HEK293 (cell line): ENCODE data around the gene FAM151B.

Source experiments
- CTCF ChIA-PET: fragments of 350-600 bp; formaldehyde crosslinking; extraction: SDS; loops from one replicate; lab custom pipeline; 2021; ENCODE audit warnings: antibody characterized with exemption; lab: Yijun Ruan, JAX
- POLR2A ChIA-PET: fragments of 300-600 bp; formaldehyde crosslinking; extraction: SDS; loops from one replicate; lab custom pipeline; 2020; ENCODE audit warnings: antibody characterized with exemption, inconsistent platforms; lab: Yijun Ruan, JAX
- H3K27ac ChIP-seq: fragments of 200-500 bp; sonication (Bioruptor generic); 2 replicates; pipeline ENCODE4 v1.5.1; 2014; ENCODE audit warnings: low read depth, low read length, control low read depth, inconsistent platforms; ENCODE audit errors: extremely low read depth
- H3K36me3 ChIP-seq, 2 experiments: fragments of 200-500 bp in 1 of 2; sonication (Bioruptor generic) in 1 of 2; 1 replicate in 1 of 2; 2 replicates in 1 of 2; pipeline ENCODE4 v1.5.1; 2014 to 2017; ENCODE audit warnings: inconsistent platforms in 2 of 2, low read length in 2 of 2; ENCODE audit not compliant: control insufficient read depth in 2 of 2, insufficient read depth in 1 of 2
- H3K4me1 ChIP-seq: fragments of 200-500 bp; sonication (Bioruptor generic); 2 replicates; pipeline ENCODE4 v1.5.1; 2014; ENCODE audit warnings: mild to moderate bottlenecking, low read length, inconsistent platforms; ENCODE audit not compliant: control insufficient read depth, insufficient read depth
- H3K4me3 ChIP-seq: 2 replicates; pipeline ENCODE4 v1.5.1; 2011; ENCODE audit warnings: low read depth, mild to moderate bottlenecking, control low read depth, low read length, moderate library complexity
- H3K9me3 ChIP-seq: fragments of 200-500 bp; sonication (Bioruptor generic); 2 replicates; pipeline ENCODE4 v1.5.1; 2014; ENCODE audit warnings: low read depth, low read length, inconsistent platforms; ENCODE audit not compliant: control insufficient read depth, insufficient read depth
- BCL6B ChIP-seq: fragments of 450-650 bp; formaldehyde crosslinking; IDR thresholded peaks from 2 replicates; pipeline ENCODE4 v1.5.1; 2017; ENCODE audit warnings: missing biosample characterization, missing genetic modification characterization
- FEZF1 ChIP-seq: fragments of 450-650 bp; formaldehyde crosslinking; IDR thresholded peaks from 2 replicates; pipeline ENCODE4 v1.5.1; 2016; ENCODE audit warnings: missing biosample characterization, missing genetic modification characterization
- GLIS1 ChIP-seq: fragments of 450-650 bp; formaldehyde crosslinking; IDR thresholded peaks from 2 replicates; pipeline ENCODE4 v1.5.1; 2016; ENCODE audit warnings: missing biosample characterization, missing genetic modification characterization
- GLIS2 ChIP-seq: fragments of 450-650 bp; formaldehyde crosslinking; IDR thresholded peaks from 2 replicates; pipeline ENCODE4 v1.5.1; 2016; ENCODE audit warnings: missing biosample characterization, missing genetic modification characterization
- HIC1 ChIP-seq: fragments of 450-650 bp; formaldehyde crosslinking; IDR thresholded peaks from 2 replicates; pipeline ENCODE4 v1.5.1; 2016; ENCODE audit warnings: missing biosample characterization, missing genetic modification characterization
- HOXC10 ChIP-seq: sonication (generic); formaldehyde crosslinking; IDR thresholded peaks from 2 replicates; pipeline ENCODE4 v1.8.1; 2023; ENCODE audit warnings: mild to moderate bottlenecking, missing genetic modification reagents
- MYNN ChIP-seq: fragments of 450-650 bp; formaldehyde crosslinking; IDR thresholded peaks from 2 replicates; pipeline ENCODE4 v1.5.1; 2016; ENCODE audit warnings: missing biosample characterization, missing genetic modification characterization, borderline replicate concordance
- MZF1 ChIP-seq: fragments of 450-650 bp; formaldehyde crosslinking; IDR thresholded peaks from 2 replicates; pipeline ENCODE4 v1.5.1; 2017; ENCODE audit warnings: missing biosample characterization, missing genetic modification characterization, borderline replicate concordance
- OVOL3 ChIP-seq: fragments of 450-650 bp; formaldehyde crosslinking; IDR thresholded peaks from 2 replicates; pipeline ENCODE4 v1.5.1; 2016; ENCODE audit warnings: missing biosample characterization, missing genetic modification characterization
- ZBTB1 ChIP-seq: fragments of 450-650 bp; formaldehyde crosslinking; IDR thresholded peaks from 2 replicates; pipeline ENCODE4 v1.5.1; 2016; ENCODE audit warnings: missing biosample characterization, missing genetic modification characterization
- ZBTB26 ChIP-seq: fragments of 450-650 bp; formaldehyde crosslinking; optimal IDR thresholded peaks from 2 replicates; pipeline ENCODE3; 2016; ENCODE audit warnings: missing biosample characterization, mild to moderate bottlenecking, missing genetic modification characterization
- ZBTB7A ChIP-seq: fragments of 450-650 bp; formaldehyde crosslinking; IDR thresholded peaks from 2 replicates; pipeline ENCODE4 v1.5.1; 2016; ENCODE audit warnings: low read depth, missing biosample characterization, missing genetic modification characterization
- ZIC2 ChIP-seq: fragments of 450-650 bp; formaldehyde crosslinking; IDR thresholded peaks from 2 replicates; pipeline ENCODE4 v1.5.1; 2016; ENCODE audit warnings: missing biosample characterization, missing genetic modification characterization
- ZNF155 ChIP-seq: fragments of 450-650 bp; formaldehyde crosslinking; IDR thresholded peaks from 2 replicates; pipeline ENCODE4 v1.5.1; 2016; ENCODE audit warnings: missing biosample characterization, missing genetic modification characterization
- ZNF16 ChIP-seq: fragments of 450-650 bp; formaldehyde crosslinking; IDR thresholded peaks from 2 replicates; pipeline ENCODE4 v1.5.1; 2016; ENCODE audit warnings: low read depth, missing biosample characterization, missing genetic modification characterization
- ZNF175 ChIP-seq: fragments of 450-650 bp; formaldehyde crosslinking; IDR thresholded peaks from 2 replicates; pipeline ENCODE4 v1.5.1; 2016; ENCODE audit warnings: missing biosample characterization, missing genetic modification characterization
- ZNF18 ChIP-seq: fragments of 450-650 bp; formaldehyde crosslinking; IDR thresholded peaks from 2 replicates; pipeline ENCODE4 v1.5.1; 2016; ENCODE audit warnings: missing biosample characterization, missing genetic modification characterization
- ZNF2 ChIP-seq: fragments of 450-650 bp; formaldehyde crosslinking; IDR thresholded peaks from 2 replicates; pipeline ENCODE4 v1.5.1; 2016; ENCODE audit warnings: missing biosample characterization, missing genetic modification characterization
- ZNF416 ChIP-seq: fragments of 450-650 bp; formaldehyde crosslinking; IDR thresholded peaks from 2 replicates; pipeline ENCODE4 v1.5.1; 2016; ENCODE audit warnings: missing biosample characterization, missing genetic modification characterization
- ZNF423 ChIP-seq: fragments of 450-650 bp; formaldehyde crosslinking; IDR thresholded peaks from 2 replicates; pipeline ENCODE4 v1.5.1; 2016; ENCODE audit warnings: missing biosample characterization, missing genetic modification characterization
- ZNF473 ChIP-seq: fragments of 450-650 bp; formaldehyde crosslinking; IDR thresholded peaks from 2 replicates; pipeline ENCODE4 v1.5.1; 2017; ENCODE audit warnings: missing biosample characterization, missing genetic modification characterization
- ZNF501 ChIP-seq: fragments of 450-650 bp; formaldehyde crosslinking; IDR thresholded peaks from 2 replicates; pipeline ENCODE4 v1.5.1; 2016; ENCODE audit warnings: missing biosample characterization, missing genetic modification characterization
- ZNF561 ChIP-seq: fragments of 450-650 bp; IDR thresholded peaks from 2 replicates; pipeline ENCODE4 v1.5.1; 2018; ENCODE audit warnings: missing biosample characterization, missing genetic modification characterization, borderline replicate concordance
- ZNF610 ChIP-seq: fragments of 450-650 bp; formaldehyde crosslinking; IDR thresholded peaks from 2 replicates; pipeline ENCODE4 v1.5.1; 2016; ENCODE audit warnings: missing biosample characterization, missing genetic modification characterization, borderline replicate concordance
- ZNF830 ChIP-seq: fragments of 450-650 bp; IDR thresholded peaks from 2 replicates; pipeline ENCODE4 v1.5.0; 2018; ENCODE audit warnings: missing biosample characterization, missing genetic modification characterization, low read depth, mild to moderate bottlenecking, moderate library complexity
- ZNF837 ChIP-seq: fragments of 450-650 bp; formaldehyde crosslinking; IDR thresholded peaks from 2 replicates; pipeline ENCODE4 v1.5.1; 2016; ENCODE audit warnings: missing biosample characterization, missing genetic modification characterization
- ZNF843 ChIP-seq: fragments of 450-650 bp; formaldehyde crosslinking; IDR thresholded peaks from 2 replicates; pipeline ENCODE4 v1.5.1; 2016; ENCODE audit warnings: missing biosample characterization, missing genetic modification characterization
- ZXDB ChIP-seq: fragments of 450-650 bp; formaldehyde crosslinking; IDR thresholded peaks from 2 replicates; pipeline ENCODE4 v1.5.1; 2016; ENCODE audit warnings: missing biosample characterization, missing genetic modification characterization

FAM151B gene

GRCh38 chr5:80566711-80567259 lies 78.9 kb downstream of the FAM151B start (continued):
- TF ChIP-seq MYNN (tag by site-specific recombination), result no peak
- TF ChIP-seq ZBTB1 (tag by site-specific recombination), result no peak
- no peak for TF ChIP-seq HOXC10
- no peak for TF ChIP-seq ZNF416 (tag by site-specific recombination)
- no peak for TF ChIP-seq ZNF837

GRCh38 chr5:80568251-80568650 lies 80.4 kb downstream of the FAM151B start:
- Histone ChIP-seq H3K36me3 (peaks cover 0 to 3% of the 10 kb centered on the region in 2 experiments; a peak in 1 of 3 replicates), H3K4me1 (no peaks in the 10 kb centered on the region), H3K9me3 (no peaks in the 10 kb centered on the region), H3K4me3 (no peak overlapping the region), H3K27ac (no peak overlapping the region)
- CTCF ChIA-PET, result interaction anchor here (1.1 kb wide), 1 partner anchor 18 kb away, joined by 3 read pairs; no protein-coding TSS in a partner anchor
- POLR2A ChIA-PET, result interaction anchor here (0.7 kb wide), 1 partner anchor 160 kb away, joined by 3 read pairs; the partner anchor contains the start of gene ZFYVE16
- TF ChIP-seq ZBTB7A (no peak), BCL6B (tag by site-specific recombination) (no peak), ZNF16 (no peak), OVOL3 (tag by site-specific recombination) (no peak), ZNF561 (tag by site-specific recombination) (no peak), ZNF423 (no peak), ZNF830 (no peak), FEZF1 (no peak), ZNF155 (tag by site-specific recombination) (no peak), ZIC2 (tag by site-specific recombination) (no peak), ZXDB (tag by site-specific recombination) (no peak), ZNF843 (no peak), ZNF18 (no peak), MZF1 (tag by site-specific recombination) (no peak), ZNF175 (tag by site-specific recombination) (no peak), ZNF473 (no peak)

- H3K36me3 ChIP-seq, result peaks cover 0 to 3% of the 10 kb centered on the region in 2 experiments; a peak in 1 of 3 replicates
- CTCF ChIA-PET, result interaction anchor here (0.6 to 1.1 kb wide), 2 partner anchors 17 to 115 kb away, joined by 3 read pairs; no protein-coding TSS in a partner anchor
- H3K4me3 ChIP-seq, result peak overlapping the region; percentile 48
- POLR2A ChIA-PET, result interaction anchor here (0.7 kb wide), 1 partner anchor 161 kb away, joined by 3 read pairs; the partner anchor contains the start of gene ZFYVE16
- H3K4me1 ChIP-seq, result no peaks in the 10 kb centered on the region
- no peaks in the 10 kb centered on the region for H3K9me3 ChIP-seq
- no peak overlapping the region; the same call in 1 of the 2 replicates for H3K27ac ChIP-seq
- TF ChIP-seq ZNF2 (tag by site-specific recombination), result peak; percentile 29; the same call in 1 of the 2 replicates
- 0 out of 2 replicates have a peak, but pooled peaks have one; percentile 8 for TF ChIP-seq GLIS1 (tag by site-specific recombination)
- TF ChIP-seq ZNF423, result peak; percentile 80
- peak; percentile 88 for TF ChIP-seq ZBTB26 (tag by site-specific recombination)
- TF ChIP-seq GLIS2, result peak; percentile 73
- TF ChIP-seq ZNF610, result 0 out of 2 replicates have a peak, but pooled peaks have one; percentile 27
- peak; percentile 88 for TF ChIP-seq ZIC2 (tag by site-specific recombination)
- TF ChIP-seq HIC1 (tag by site-specific recombination), result no peak
- TF ChIP-seq ZNF501 (tag by site-specific recombination), result 0 out of 2 replicates have a peak, but pooled peaks have one; percentile 39
Measured at GRCh38 chr5:80569086-80569960, 81.4 kb downstream of the FAM151B start.
